GM18499 (cell line): Measurements from ENCODE around the gene TST.

ENCODE experiments used
- ATAC-seq: cut with Tn5 transposase; IDR thresholded peaks from one replicate; pipeline ENCODE4 v1.9.1; 2021; ENCODE audit warnings: moderate number of reproducible peaks; ENCODE audit not compliant: insufficient read depth, unreplicated experiment

TST gene

GRCh38 chr22:37054056-37054395 lies 34.8 kb upstream of the TST start:
- no peak for ATAC-seq

GRCh38 chr22:37053310-37054055 lies 34.2 kb upstream of the TST start:
- no peak for ATAC-seq

GRCh38 chr22:37052386-37053309 lies 33.4 kb upstream of the TST start:
- ATAC-seq: no peak

GRCh38 chr22:37051391-37052385 lies 32.4 kb upstream of the TST start, which contains the start of gene KCTD17:
KCTD17 (plus strand) TSS chr22:37051742; CDS start chr22:37051761, 19 bp downstream.
- ATAC-seq: no peak

GRCh38 chr22:37050913-37051312 lies 31.7 kb upstream of the TST start:
- ATAC-seq: no peak

GRCh38 chr22:37049224-37049623 lies 30.0 kb upstream of the TST start:
- ATAC-seq: no peak

- no peak for ATAC-seq
These were observed 28.9 kb upstream of the TST start for GRCh38 chr22:37048133-37048532.

GRCh38 chr22:37047006-37047405 lies 27.8 kb upstream of the TST start:
- ATAC-seq: no peak

GRCh38 chr22:37046589-37046988 lies 27.3 kb upstream of the TST start:
- no peak for ATAC-seq

- ATAC-seq: no peak
These were observed 26.7 kb upstream of the TST start for GRCh38 chr22:37045958-37046357.

GRCh38 chr22:37044634-37045625 lies 25.7 kb upstream of the TST start:
- ATAC-seq: no peak

- no peak for ATAC-seq
These were observed 24.7 kb upstream of the TST start for GRCh38 chr22:37043828-37044538.

- ATAC-seq: no peak
These were observed 24.1 kb upstream of the TST start for GRCh38 chr22:37043209-37043827.

GRCh38 chr22:37039466-37039865 lies 20.2 kb upstream of the TST start:
- no peak for ATAC-seq

- ATAC-seq: no peak
These were observed 18.4 kb upstream of the TST start for GRCh38 chr22:37037669-37038068.

- no peak for ATAC-seq
These were observed 17.6 kb upstream of the TST start for GRCh38 chr22:37036655-37037377.

- no peak for ATAC-seq
These were observed 14.6 kb upstream of the TST start for GRCh38 chr22:37033605-37034430.
